ENCODE data around the gene SPATA25.

- TF ChIP-seq CTCF (conservative IDR thresholded peaks at IDR 0.05; ENCODE audit: low read depth, low read length) = no peak
- TF ChIP-seq EZH2 (IDR thresholded peaks at IDR 0.05; ENCODE audit: low read length, unreplicated experiment) = no peak
Measured at GRCh38 chr20:45918779-45919537, 31.5 kb upstream of the SPATA25 start.
